Dermis blood vessel endothelial cell (primary cell): ENCODE measurements around the gene PDE8A. TPM values are rescaled to one million over a fixed set of nuclear protein-coding genes. Genes with fewer than 3 reads are reported as not detected.
"Not testable (repeated sequence)": the region's sequence is repeated elsewhere in the genome, so short reads cannot be mapped to it uniquely, and the experiment has no call there.

ENCODE experiments used
- DNase-seq: peaks from one replicate; pipeline ENCODE4 v3.0.0; 2010
- total RNA-seq: library from RNA; depleted of rRNA; stranded (reverse); fragments of >200 nt; gene quantifications from 2 replicates; pipeline ENCODE4 v1.2.3, GENCODE V29; 2014

PDE8A gene
- total RNA-seq, 1 donor from 2014 or later = 69.8 TPM

- no peak for DNase-seq
Observed at GRCh38 chr15:84988909-84989644, 7.4 kb downstream of the PDE8A start.

GRCh38 chr15:84990507-84990906, 8.9 kb downstream of the PDE8A start:
- DNase-seq = no peak

DNA sequence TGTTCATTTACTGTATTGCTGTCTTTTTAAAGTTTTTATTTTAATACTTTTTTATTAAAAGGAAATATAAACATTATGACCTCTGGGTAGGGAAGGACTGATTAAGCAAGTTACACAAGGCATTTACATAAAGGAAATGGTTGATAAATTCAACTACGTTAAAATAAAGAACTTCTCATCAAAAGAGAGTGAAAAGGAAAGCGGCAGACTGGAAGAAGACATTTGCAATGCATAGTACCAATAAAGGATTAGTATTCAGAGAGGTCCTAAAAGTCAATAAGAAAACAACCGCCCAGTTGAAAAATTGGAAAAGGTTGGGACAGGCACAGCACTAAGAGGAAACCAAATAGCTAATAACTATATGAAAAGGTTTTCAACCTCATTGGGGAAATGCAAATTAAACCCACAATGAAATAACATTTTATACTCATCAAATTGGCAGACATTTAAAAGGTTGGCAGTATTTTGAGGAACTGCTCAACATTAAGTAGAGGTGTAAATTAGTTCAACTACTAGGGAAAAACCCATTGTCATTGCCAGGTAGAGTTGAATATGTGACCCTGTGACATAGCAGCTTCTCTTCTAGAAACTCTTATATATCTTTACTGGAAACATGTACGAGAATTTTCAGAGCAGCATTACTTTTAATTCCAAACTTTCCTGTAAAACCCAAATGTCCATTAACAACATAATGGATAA, 9.5 kb downstream of the PDE8A start:
- no peak for DNase-seq

DNA sequence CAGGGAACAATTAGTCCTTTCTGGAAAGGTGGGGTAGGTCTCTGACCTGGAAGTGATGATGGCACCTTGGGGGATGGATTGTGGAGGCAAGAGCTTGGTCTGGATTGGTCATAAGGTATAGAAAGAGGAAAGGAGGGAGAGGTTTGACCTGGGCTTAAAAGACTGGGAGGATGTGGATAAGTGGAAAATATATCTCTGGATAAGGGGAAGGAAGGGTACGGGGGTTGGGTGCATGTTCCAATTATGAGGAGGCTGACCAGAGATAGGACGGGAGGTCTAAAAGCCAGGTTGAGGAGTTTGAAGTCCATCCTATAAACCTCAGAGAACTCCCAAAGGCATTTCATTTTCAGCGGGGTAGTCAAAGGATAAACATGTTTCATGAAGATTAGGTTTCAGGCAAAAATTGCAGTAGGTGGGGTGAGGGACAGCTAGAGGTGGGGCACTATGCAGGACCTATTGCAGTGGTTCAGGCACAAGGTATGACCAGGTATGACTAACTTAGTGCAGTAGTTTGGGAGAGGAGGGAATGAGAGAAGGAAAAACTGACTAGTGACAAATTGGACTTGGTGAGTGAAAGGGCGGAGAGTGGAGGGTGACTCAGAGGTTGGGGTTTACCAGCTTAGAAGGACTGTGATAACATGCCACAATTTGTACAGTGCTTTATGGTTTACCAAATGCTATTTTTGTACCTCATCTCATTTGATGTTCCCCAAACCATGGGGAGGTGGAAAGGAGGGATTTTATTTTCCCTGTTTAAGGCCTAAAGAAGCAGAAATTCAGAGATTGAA, 10.7 kb downstream of the PDE8A start:
- peak; percentile 65 for DNase-seq

DNA sequence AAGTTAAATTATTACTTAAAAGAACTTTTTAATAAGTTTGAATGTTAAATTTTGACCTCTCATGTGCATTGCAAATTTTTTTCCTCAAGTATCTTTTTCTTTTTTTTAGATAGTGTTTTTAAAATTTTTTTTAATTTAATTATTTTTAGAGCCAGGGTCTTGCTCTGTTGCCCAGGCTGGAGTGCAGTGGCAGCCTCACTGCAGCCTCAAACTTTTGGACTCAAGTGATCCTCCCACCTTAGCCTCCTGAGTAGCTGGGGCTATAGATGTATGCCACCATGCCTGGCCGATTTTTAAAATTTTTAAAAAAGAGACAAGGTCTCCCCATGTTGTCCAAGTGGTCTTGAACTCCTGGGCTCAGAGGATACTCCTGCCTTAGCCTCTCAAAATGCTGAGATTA, 14.4 kb downstream of the PDE8A start:
- no peak for DNase-seq

GRCh38 chr15:84996714-84997113, 15.1 kb downstream of the PDE8A start:
- DNase-seq = not testable (repeated sequence)

GRCh38 chr15:84997214-84997613, 15.6 kb downstream of the PDE8A start:
- DNase-seq = not testable (repeated sequence)

- DNase-seq = no peak
Observed at GRCh38 chr15:85000189-85000864, 18.7 kb downstream of the PDE8A start.

DNA sequence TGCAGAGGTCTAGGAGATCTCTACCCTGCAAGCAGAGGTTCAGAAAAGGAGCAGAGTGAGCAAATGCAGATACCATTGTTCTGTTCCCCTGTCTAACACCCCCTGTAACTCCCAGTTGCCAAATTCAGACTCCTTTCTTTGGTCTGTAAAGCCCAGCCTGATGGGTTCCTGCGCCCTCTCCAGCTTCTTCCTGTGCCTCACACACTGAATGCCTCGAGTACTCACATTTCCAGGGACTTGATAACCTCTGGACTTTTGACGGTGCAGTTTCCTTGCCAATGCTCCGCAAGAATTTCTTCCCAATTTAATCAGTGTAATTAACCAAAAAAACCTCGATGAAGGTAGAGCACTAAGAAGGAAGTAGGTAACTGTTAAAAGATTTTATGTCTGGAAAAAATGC, 19.3 kb downstream of the PDE8A start:
- peak; percentile 61 for DNase-seq

DNA sequence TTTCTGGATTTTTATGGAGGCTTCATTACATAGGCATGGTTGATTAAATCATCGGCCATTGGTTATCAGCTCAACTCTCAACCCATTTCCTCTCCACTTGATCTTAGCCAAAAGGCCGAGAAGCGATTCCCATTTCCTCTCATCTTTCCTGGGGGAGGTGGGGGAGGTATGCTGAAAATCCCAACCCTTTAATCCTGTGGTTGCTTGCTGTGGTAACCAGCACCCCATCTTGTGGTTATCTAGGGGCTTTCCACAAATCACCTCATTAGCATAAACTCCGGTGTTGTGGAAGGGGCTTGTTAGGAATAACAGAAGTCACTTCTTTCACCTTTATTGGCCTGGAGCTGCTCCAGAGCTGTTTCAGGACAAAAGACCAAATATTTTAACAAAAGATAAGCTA, 20.9 kb downstream of the PDE8A start:
- no peak for DNase-seq

GRCh38 chr15:85003593-85004312, 22.1 kb downstream of the PDE8A start:
- DNase-seq = no peak

- DNase-seq = no peak
Observed at GRCh38 chr15:85004550-85004949, 22.9 kb downstream of the PDE8A start.

- DNase-seq = no peak
Observed at GRCh38 chr15:85005319-85005718, 23.7 kb downstream of the PDE8A start.

DNA sequence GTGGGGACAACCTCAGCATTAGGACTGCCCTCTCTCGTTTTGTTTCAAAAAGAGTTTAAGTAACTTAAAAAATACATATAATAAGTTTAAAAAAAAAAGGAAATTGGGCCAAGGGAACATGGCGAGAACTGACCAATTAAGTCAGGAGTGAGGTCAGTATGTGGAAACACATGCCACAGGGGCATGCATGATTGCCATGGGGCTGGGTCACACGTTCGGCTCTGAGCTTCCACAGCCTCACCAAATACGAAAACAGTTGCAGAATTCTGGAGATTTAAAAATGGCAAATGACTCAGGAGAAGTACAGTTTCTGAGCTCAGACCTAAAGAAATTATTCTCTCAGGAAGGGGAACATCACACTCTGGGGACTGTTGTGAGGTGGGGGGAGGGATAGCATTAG, 24.1 kb downstream of the PDE8A start:
- DNase-seq = no peak

DNA sequence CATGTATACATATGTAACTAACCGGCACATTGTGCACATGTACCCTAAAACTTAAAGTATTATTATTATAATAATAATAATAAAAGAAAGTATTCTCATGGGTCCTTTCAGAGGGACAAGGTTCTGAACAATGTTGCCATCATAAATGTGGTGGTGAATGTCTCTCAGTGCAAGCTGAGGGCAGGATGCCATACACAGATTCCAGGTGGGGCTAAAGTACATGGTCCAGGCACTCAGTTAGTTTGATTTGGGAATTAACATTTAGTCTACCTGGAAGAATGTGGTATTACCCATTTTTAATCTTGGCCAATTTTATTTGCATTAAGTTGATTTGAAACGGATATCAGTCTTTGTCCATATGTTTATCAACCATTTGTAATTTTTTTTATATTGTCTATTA, 24.5 kb downstream of the PDE8A start:
- DNase-seq = no peak

DNA sequence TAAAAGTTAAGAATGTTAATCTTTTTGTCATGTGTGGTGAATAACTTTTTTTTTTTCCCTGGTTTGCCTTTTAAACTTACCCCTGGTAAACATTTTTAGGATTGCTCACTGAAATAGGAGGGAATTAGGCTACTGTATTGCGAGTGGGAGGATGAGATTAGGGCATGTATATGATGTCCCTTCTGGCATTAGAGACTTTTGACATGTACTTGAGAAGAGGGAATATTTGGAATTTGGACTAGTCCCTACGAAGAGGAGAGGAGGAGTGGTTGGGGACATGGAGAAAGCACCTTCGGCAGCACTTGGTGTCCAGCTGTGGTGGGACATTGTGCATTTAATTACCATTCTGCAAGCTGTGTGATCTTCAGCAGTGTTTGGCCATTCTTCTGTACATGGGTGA, 25.0 kb downstream of the PDE8A start:
- no peak for DNase-seq

DNA sequence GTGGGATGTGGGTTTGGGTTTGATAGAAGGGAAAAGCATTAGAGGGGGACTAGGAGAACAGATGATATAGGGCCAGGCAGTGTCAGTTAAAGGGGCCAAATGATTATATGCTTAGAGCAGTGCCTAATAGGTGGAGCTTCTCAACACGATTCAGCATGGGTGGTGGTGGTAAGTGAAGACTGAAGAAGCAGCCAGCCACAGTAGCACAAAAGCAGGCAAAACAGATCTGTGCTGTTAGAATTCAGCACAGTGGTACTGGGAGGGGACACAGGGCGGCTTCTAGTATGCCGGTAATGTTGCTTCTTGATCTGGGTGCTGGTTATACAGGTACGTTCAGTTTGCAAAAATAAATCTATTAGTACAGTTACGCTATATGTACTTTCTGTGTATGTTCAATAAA, 25.5 kb downstream of the PDE8A start:
- no peak for DNase-seq

- DNase-seq = no peak
Observed at GRCh38 chr15:85007741-85008397, 26.2 kb downstream of the PDE8A start.

DNA sequence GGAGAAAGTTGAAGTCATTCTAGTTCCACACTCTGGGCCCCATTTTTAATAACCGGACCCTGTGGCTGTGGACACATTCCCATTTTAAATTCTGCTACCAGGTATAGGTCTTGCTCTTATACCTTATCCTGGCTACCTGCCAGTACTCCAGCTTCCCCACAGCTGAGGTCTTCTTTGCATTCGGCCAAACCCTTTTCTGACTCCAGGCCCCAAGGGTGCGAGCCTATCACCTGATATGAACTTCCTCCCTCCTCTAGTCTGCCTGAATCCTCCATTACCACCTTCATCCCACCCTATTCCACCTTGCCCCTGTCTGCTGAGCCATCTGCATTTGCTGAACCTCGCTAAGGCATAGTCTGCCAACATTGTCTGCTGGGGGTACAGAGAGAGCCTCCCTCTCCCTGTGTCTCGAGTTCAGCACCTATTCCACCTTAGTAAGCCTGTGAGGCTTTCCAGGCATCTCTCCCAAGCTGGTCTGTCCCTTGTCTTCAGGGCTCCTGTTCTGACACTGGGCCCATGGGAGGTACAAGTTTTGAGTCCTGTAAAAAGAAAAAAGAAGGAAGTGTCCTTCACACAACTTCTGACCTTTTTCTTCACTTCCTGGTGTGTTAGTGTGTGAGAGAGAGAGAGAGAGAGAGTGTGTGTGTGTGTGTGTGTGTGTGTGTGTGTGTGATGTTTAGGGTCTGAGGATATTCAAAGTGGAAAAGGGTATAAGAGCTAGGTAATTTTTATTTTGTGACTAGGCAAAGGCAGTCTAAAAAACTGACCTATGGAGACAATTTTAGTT, 27.0 kb downstream of the PDE8A start:
- no peak for DNase-seq

GRCh38 chr15:85009435-85009834, 27.8 kb downstream of the PDE8A start:
- DNase-seq = no peak

GRCh38 chr15:85010071-85010385, 28.4 kb downstream of the PDE8A start:
- DNase-seq = no peak
